K562 (cell line): Measurements from ENCODE around the gene FAM193A. TPM values are rescaled to one million over a fixed set of nuclear protein-coding genes. Genes with fewer than 3 reads are reported as not detected.

Experiments
- ATAC-seq: fragments of 200-7000 bp; cut with Tn5 transposase; 3 replicates; pipeline ENCODE4 v1.9.1; 2020; ENCODE audit warnings: moderate library complexity
- BruUV-seq: library from RNA; stranded (reverse); fragments of 400-500 nt; replicated peaks from 2 replicates; lab custom pipeline; 2021; lab: Mats Ljungman, UMichigan
- CTCF ChIA-PET: fragments of 300-600 bp; formaldehyde crosslinking; extraction: SDS; loops from one replicate; lab custom pipeline; 2021; ENCODE audit warnings: low intra/inter-chr PET ratio; lab: Yijun Ruan, JAX
- POLR2A ChIA-PET: fragments of 300-600, 350-650 bp; sonication (Branson Sonifier 250); formaldehyde crosslinking; extraction: SDS; loops from one replicate; lab custom pipeline; 2021; ENCODE audit warnings: antibody characterized with exemption, inconsistent platforms; lab: Yijun Ruan, JAX
- DNase-seq, 4 experiments: peaks; one replicate each; pipeline versions ENCODE4 v3.0.0 to v3.0.0-alpha.2; 2011 to 2018; ENCODE audit warnings: low spot score in 3 of 4, mixed read lengths in 3 of 4; ENCODE audit errors: extremely low read depth in 1 of 4
- FAIRE-seq: peaks from 2 replicates; lab custom pipeline; 2011; peaks lifted over from hg19 to GRCh38; lab: Jason Lieb, UNC
- H2AFZ ChIP-seq: 2 replicates; pipeline ENCODE4 v1.6.0; 2011; ENCODE audit warnings: low read depth, low read length, control low read depth, inconsistent platforms
- H3K27ac ChIP-seq: fragments of 200-600 bp; 3 replicates; pipeline ENCODE4 v1.8.0; 2011; ENCODE audit warnings: low read depth, mild to moderate bottlenecking, control low read depth, inconsistent platforms, low read length, moderate library complexity, mixed read lengths; ENCODE audit errors: extremely low read depth
- H3K27me3 ChIP-seq, 2 experiments: fragments of 300-600 bp in 1 of 2; 2 replicates in 1 of 2; 3 replicates in 1 of 2; pipeline versions ENCODE4 v1.6.0 to v1.8.0; 2011; ENCODE audit warnings: inconsistent platforms in 2 of 2, low read length in 2 of 2, mild to moderate bottlenecking in 1 of 2, mixed read lengths in 1 of 2, moderate library complexity in 1 of 2; ENCODE audit not compliant: control insufficient read depth in 2 of 2, insufficient read depth in 2 of 2
- H3K36me3 ChIP-seq: fragments of 300-600 bp; 3 replicates; pipeline ENCODE4 v1.8.0; 2011; ENCODE audit warnings: mild to moderate bottlenecking, low read length, inconsistent platforms; ENCODE audit not compliant: control insufficient read depth, insufficient read depth
- H3K4me1 ChIP-seq, 2 experiments: fragments of 200-600 bp in 1 of 2; replicated peaks in 1 of 2; 2 replicates in 1 of 2; 3 replicates in 1 of 2; pipeline versions ENCODE4 v1.5.1 to v1.8.0; 2011; ENCODE audit warnings: inconsistent platforms in 2 of 2, low read length in 2 of 2, mild to moderate bottlenecking in 1 of 2, mixed read lengths in 1 of 2, moderate library complexity in 1 of 2; ENCODE audit not compliant: control insufficient read depth in 2 of 2, insufficient read depth in 2 of 2
- H3K4me2 ChIP-seq: 2 replicates; pipeline ENCODE4 v1.6.1; 2011; ENCODE audit warnings: low read length, control low read depth, inconsistent platforms, mixed read lengths; ENCODE audit not compliant: insufficient read depth
- H3K4me3 ChIP-seq: fragments of 200-600 bp; sonication (generic), shearing (Covaris generic); 2 replicates; pipeline ENCODE4 v1.5.1; 2016; ENCODE audit warnings: control low read depth, inconsistent platforms
- H3K79me2 ChIP-seq: fragments of 200-600 bp; 3 replicates; pipeline ENCODE4 v1.8.0; 2011; ENCODE audit warnings: low read length, inconsistent platforms; ENCODE audit not compliant: control insufficient read depth, insufficient read depth
- H3K9ac ChIP-seq, 2 experiments: 2 replicates each; pipeline versions ENCODE4 v1.6.0 to v1.6.1; 2011; ENCODE audit warnings: low read depth in 2 of 2, low read length in 2 of 2, control low read depth in 1 of 2, inconsistent platforms in 1 of 2, mild to moderate bottlenecking in 1 of 2, mixed read lengths in 1 of 2; ENCODE audit not compliant: insufficient read depth in 1 of 2
- H3K9me1 ChIP-seq: one replicate; pipeline ENCODE4 v1.6.0; 2011; ENCODE audit warnings: inconsistent platforms, mild to moderate bottlenecking, low read length, moderate library complexity; ENCODE audit not compliant: control insufficient read depth, insufficient read depth
- H3K9me3 ChIP-seq: replicated peaks from 2 replicates; pipeline ENCODE4 v1.5.1; 2011; ENCODE audit warnings: low read depth, low read length, inconsistent platforms; ENCODE audit not compliant: control insufficient read depth, insufficient read depth
- H4K20me1 ChIP-seq: replicated peaks from 2 replicates; pipeline ENCODE4 v1.6.1; 2011; ENCODE audit warnings: low read length, inconsistent platforms, mixed read lengths; ENCODE audit not compliant: control insufficient read depth, insufficient read depth
- AFF1 ChIP-seq, 2 experiments: fragments of 450-650 bp; IDR thresholded peaks; 2 replicates each; pipeline ENCODE4 v1.6.1; 2018; ENCODE audit warnings: mild to moderate bottlenecking in 2 of 2, low read depth in 1 of 2; ENCODE audit not compliant: partially characterized antibody in 2 of 2
- MCM3 ChIP-seq: fragments of 450-650 bp; IDR thresholded peaks from 2 replicates; pipeline ENCODE4 v1.6.1; 2016
- RBM39 ChIP-seq: fragments of 200-400 bp; formaldehyde crosslinking; optimal IDR thresholded peaks from 2 replicates; pipeline ENCODE3; 2018; ENCODE audit warnings: low read depth, low read length
- SP1 ChIP-seq: sonication (generic); formaldehyde crosslinking; IDR thresholded peaks from 2 replicates; pipeline ENCODE4 v1.8.1; 2022; ENCODE audit warnings: mild to moderate bottlenecking, missing genetic modification reagents
- TAF7 ChIP-seq: fragments of 450-650 bp; IDR thresholded peaks from 2 replicates; pipeline ENCODE4 v1.6.1; 2016; ENCODE audit warnings: missing genetic modification characterization, missing compliant biosample characterization
- TFAP4 ChIP-seq: sonication (generic); formaldehyde crosslinking; IDR thresholded peaks from 2 replicates; pipeline ENCODE4 v1.8.0; 2022; ENCODE audit warnings: missing genetic modification reagents, mild to moderate bottlenecking, moderate library complexity, borderline replicate concordance
- ZNF408 ChIP-seq: fragments of 250-450 bp; sonication (Bioruptor Pico); IDR thresholded peaks from 2 replicates; pipeline ENCODE4 v1.4.0; 2020; ENCODE audit warnings: low read depth, mild to moderate bottlenecking, moderate library complexity
- ZNF511 ChIP-seq: sonication (generic); formaldehyde crosslinking; IDR thresholded peaks from 2 replicates; pipeline ENCODE4 v1.8.0; 2022; ENCODE audit warnings: mild to moderate bottlenecking, missing genetic modification reagents
- WGBS: fragments of 100-300 bp; shearing (Covaris generic); methylation state at CpG from one replicate; pipeline ENCODE4 v1.1.6; 2016; ENCODE audit warnings: low coverage, mixed read lengths; ENCODE audit not compliant: insufficient coverage; ENCODE audit errors: missing lambda C conversion rate; 5-methylcytosine and 5-hydroxymethylcytosine counted together
- in situ Hi-C: fragments of 300-500 bp; cut with MboI; formaldehyde crosslinking; loops from 4 replicates; pipeline ENCODE4 v1.15.0; 2018; ENCODE audit warnings: inconsistent platforms, mixed read lengths
- intact Hi-C: fragments of 100-400 bp; cut with micrococcal nuclease; formaldehyde crosslinking; loops from 2 replicates; pipeline ENCODE4 v1.14.2; 2022
- polyA plus RNA-seq, 8 experiments: library from polyadenylated mRNA; depleted of rRNA in 4 of 8; stranded (reverse) in 5 of 8; unstranded in 3 of 8; fragments of >200 nt; fragmentation: Nextera tagmentation in 2 of 8; fragmentation: Illumina TruSeq in 1 of 8; extraction: Ambion mirVana in 2 of 8; extraction: Trizol in 1 of 8; gene quantifications; 2 replicates each; pipeline versions ENCODE4 v1.2.1 to v1.2.3, GENCODE V29; 2011 to 2014; ENCODE audit warnings: inconsistent platforms in 1 of 8, missing spikeins in 1 of 8
- total RNA-seq, 7 experiments: library from RNA; depleted of rRNA in 6 of 7; stranded (reverse); fragments of >200 nt in 6 of 7; fragmentation: Illumina TruSeq in 2 of 7; extraction: Trizol in 2 of 7; gene quantifications; 2 replicates each; pipeline versions ENCODE4 v1.2.1 to v1.2.3, GENCODE V29; 2011 to 2021; ENCODE audit warnings: low replicate concordance in 1 of 7

FAM193A gene
- total and polyA plus RNA-seq, 9 of the 15 experiments (the other 6 are each of a cell fraction or from before 2014, with no cell fraction given) = 0.46 to 24.6 (median 9.6) TPM

- Histone ChIP-seq H3K9ac (no peak overlapping the region), H3K27ac (no peak overlapping the region), H4K20me1 (no peaks in the 10 kb centered on the region), H3K4me3 (no peak overlapping the region), H3K4me1 (no peaks in the 10 kb centered on the region), H3K4me2 (no peak overlapping the region), H3K36me3 (peaks cover 92% of the 10 kb centered on the region; the same call in 2 of the 3 replicates), H3K9me1 (no peaks in the 10 kb centered on the region), H2AFZ (no peak overlapping the region), H3K79me2 (no peaks in the 10 kb centered on the region), H3K27me3 (no peaks in the 10 kb centered on the region), H3K9me3 (no peaks in the 10 kb centered on the region)
- TF ChIP-seq ZNF511 (CRISPR knock-in tag) = no peak
- intact Hi-C loops = no loop called here
- no peak for ATAC-seq
- POLR2A ChIA-PET = interaction anchor here (0.7 to 0.9 kb wide), 3 partner anchors 10 to 91 kb away, joined by 3 read pairs; no protein-coding TSS in a partner anchor
- BruUV-seq = TSS peak; percentile 42
- WGBS = 89% methylated on average over 7 of the region's 8 CpGs
- in situ Hi-C loops = no loop called here
- CTCF ChIA-PET = interaction anchor here (0.6 kb wide), 1 partner anchor 234 kb away, joined by 4 read pairs; no protein-coding TSS in a partner anchor
- FAIRE-seq = no peak
- DNase-seq = no peak
These were observed 163.6 kb downstream of the FAM193A start for GRCh38 chr4:2700031-2700430.

- H3K4me2 ChIP-seq = no peak overlapping the region
- no peaks in the 10 kb centered on the region for H3K79me2 ChIP-seq
- ATAC-seq (no peak), DNase-seq (no peak), FAIRE-seq (no peak)
- intact Hi-C loops = no loop called here
- CTCF ChIA-PET = no interaction called here
- BruUV-seq = no TSS peak
- H3K9ac ChIP-seq = no peak overlapping the region
- H3K9me3 ChIP-seq = no peaks in the 10 kb centered on the region
- no peaks in the 10 kb centered on the region for H4K20me1 ChIP-seq
- H3K27ac ChIP-seq = no peak overlapping the region
- TF ChIP-seq TAF7 (tag) = no peak
- TF ChIP-seq TFAP4 (CRISPR knock-in tag) = no peak
- TF ChIP-seq RBM39 = no peak
- no peak for TF ChIP-seq MCM3
- no peak for TF ChIP-seq SP1 (CRISPR knock-in tag)
- no peak for TF ChIP-seq AFF1 (IDR thresholded peaks at IDR 0.05; ENCODE audit: low read depth in 1 of 2, partially characterized antibody in 2 of 2)
- no peak for TF ChIP-seq ZNF408
- TF ChIP-seq, all 486 proteins: peak for 0
- H3K9me1 ChIP-seq = no peaks in the 10 kb centered on the region
- H3K27me3 ChIP-seq = no peaks in the 10 kb centered on the region
- WGBS = 92% methylated on average over 6 of the region's 8 CpGs
- in situ Hi-C loops = no loop called here
- H3K4me1 ChIP-seq = no peaks in the 10 kb centered on the region
- no peak overlapping the region for H3K4me3 ChIP-seq
- H3K36me3 ChIP-seq = peaks cover 74% of the 10 kb centered on the region; the same call in 2 of the 3 replicates
- H2AFZ ChIP-seq = no peak overlapping the region
- POLR2A ChIA-PET = no interaction called here
These were observed 165.9 kb downstream of the FAM193A start for GRCh38 chr4:2702361-2702760.
